IPS-NIHi7 (cell line): ENCODE results near the gene ANP32D.
"Not testable (repeated sequence)": the region's sequence is repeated elsewhere in the genome, so short reads cannot be mapped to it uniquely, and the experiment has no call there.

Experiments used
- DNase-seq: peaks from one replicate; pipeline ENCODE4 v3.0.0; 2012; ENCODE audit warnings: mixed read lengths; ENCODE audit errors: extremely low spot score

ANP32D gene

DNA sequence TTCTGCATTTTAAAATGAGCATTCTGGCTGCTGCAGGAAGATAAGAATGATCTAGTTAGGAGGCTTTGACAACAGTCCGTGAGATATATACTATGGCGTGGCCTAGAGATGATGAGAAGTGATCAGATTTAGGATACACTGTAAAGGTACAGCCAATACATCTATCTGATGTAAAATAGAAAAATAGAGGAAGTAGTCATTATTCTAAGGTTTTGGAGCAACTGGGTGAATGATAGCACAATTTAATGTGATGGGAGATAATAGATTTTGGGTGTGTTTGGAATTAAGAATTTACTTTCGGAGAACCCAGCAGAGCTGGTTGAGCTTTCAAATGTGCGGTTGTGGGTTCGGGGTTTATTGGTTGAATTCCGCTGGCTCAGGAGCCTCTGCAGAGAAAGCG is at the start of gene ANP32D:
ANP32D (plus strand) TSS at position 301 of the 400 bp plus-strand sequence. CDS start 106 bp downstream, outside the sequence.
- DNase-seq, result no peak

DNA sequence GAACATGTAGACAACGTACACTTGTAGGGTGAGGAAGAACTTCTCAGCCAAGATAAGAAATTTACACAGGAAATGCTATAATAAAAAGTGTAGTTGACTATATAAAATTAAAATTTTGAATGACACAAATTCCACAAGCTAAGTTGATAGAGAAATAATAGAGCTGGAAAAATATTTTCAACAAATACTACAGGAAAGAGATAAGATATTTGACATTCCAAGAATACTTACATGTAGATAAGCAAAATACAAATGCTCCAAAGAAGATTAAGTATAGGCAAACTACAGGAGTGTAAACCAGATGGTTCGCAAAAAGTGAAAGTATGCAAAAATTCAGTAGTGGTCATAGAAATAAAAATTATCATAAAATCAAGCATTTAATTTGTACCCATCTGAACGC is 49.2 kb upstream of the ANP32D start:
- no peak for DNase-seq

DNA sequence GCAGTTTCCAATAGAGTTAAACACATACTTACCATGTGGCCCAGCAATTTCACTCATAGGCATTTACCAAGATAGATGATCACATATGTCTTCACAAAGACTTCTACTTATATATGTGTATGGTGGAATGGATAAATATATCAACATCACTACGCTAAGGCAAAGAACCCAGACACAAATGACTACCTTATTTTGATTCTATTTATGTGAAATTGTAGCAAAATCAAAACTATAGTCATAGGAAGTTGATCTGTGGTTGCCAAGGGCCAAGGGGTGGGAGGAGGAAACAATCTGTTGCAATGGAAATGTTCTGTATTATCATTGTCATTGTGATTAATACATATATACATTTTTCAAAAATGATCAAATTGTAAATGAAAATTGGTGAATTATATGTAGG is 47.7 kb upstream of the ANP32D start:
- DNase-seq, result no peak

DNA sequence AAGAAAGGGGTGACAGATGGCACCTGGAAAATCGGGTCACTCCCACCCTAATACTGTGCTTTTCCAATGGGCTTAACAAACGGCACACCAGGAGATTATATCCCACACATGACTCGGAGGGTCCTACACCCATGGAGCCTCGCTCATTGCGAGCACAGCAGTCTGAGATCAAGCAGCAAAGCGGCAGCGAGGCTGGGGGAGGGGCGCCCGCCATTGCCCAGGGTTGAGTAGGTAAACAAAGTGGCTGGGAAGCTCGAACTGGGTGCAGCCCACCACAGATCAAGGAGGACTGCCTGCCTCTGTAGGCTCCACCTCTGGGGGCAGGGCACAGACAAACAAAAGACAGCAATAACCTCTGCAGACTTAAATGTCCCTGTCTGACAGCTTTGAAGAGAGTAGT is 38.3 kb upstream of the ANP32D start:
- not testable (repeated sequence) for DNase-seq

DNA sequence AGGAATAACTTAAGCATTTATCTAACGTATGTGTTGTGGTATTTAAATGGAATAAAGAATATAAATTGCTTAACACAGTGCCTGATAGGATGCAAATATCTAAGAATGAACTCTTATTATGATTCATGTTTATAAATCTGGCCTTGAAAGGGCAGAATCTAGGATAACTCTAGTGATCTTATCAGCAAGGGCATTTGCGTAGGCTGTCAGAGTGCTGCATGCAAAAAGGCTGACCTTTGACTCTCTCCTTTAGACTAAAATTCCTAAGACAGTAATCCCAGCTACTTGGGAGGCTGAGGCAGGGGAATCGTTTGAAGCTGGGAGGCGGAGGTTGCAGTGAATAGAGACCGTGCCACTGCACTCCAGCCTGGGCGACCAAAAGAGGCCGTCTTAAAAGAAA is 31.3 kb upstream of the ANP32D start:
- DNase-seq, result no peak

DNA sequence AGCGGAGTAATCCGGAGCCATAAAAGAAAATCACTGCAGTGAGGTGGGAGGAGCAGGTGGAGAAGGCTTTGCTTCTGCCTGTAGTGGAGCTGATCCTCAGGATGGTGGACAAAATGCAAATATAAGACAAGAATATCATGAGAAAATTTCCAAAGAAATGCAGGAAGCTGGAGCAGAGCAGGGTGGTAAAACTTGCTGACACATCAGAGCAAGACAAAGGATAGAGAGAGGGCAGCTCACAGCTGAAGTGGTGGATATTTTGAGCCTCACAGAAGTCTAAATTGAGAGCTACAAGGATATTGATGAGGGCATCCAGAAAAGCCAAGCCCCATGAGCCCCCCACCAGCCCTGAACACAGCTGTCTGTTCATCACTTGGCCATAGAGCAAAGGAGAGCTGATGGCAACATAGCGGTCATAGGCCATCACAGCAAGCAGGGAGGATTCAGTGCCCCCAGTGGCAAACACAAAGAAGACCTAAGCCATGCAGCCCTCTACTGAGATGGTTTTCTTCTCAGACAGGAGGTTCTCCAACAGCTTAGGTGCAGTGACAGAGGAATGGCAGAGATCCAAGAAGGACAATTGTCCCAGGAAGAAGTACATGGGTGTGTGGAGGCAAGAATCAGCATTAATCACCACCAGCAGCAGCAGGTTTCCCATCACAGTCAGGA is 30.0 kb upstream of the ANP32D start:
- DNase-seq, result no peak

DNA sequence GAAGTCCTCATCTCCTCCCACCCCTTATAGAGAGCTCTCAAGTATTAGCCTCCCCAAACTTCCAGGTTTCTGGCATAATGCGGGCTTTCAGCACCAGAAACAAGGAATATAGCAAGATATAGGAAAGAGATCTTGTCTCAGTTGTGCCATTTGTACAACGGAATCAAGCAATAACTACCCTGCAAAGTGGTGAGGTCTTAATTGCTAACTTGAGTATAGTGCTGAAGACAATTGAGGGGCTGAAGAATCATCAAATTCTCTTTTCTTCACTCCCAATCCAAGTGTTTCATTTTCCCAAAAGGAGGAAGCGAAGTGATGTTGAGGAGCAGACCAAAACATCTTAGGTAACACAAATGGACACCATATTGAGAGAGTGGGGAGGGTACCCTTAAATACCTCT is 26.8 kb upstream of the ANP32D start:
- DNase-seq, result no peak

DNA sequence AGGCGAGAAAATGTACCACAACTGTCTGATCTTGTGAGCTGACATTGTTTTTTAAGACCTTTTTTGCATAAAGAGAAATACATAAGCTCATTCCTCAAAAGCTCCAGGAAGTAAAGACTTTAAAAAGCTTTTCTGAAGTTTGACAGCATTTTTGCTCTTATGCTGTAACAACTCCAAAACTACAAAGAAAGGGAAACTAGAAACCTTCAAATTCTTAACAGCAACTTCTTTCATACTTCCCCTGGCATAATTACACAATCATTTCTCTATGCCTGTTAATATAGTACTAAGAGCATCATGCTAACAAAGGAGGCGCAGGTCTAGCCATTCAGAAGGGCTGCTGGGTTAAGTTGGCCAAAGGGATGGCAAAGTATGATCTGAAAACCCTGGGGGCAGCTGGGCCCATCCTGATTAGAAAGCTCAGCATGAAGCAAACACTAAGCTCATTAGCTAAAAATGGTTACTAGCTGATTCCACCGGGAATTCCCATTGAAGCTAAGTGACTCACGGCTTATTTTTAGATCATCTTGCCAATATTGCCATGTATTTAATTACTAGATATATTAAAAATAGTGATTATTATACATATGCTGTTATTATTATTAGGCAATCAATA is 26.1 kb upstream of the ANP32D start:
- DNase-seq, result no peak

DNA sequence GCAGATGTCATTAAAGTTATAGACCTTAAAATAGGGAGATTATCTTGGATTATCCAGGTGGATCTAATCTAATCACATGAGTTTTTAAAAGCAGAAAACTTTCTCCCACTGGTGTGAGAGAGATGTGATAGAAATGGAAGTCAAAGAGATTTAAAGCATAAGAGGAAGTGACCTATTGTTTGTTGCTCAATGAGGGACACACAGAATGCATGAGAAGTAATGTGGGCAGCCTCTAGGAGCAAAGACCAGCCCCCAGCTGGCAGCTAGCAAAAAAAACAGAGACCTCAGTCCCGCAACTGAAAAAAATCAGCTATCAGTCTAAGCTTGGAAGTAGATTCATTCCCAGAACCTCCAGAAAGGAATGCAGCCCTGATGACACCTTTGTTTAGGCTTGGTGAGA is 24.6 kb upstream of the ANP32D start:
- no peak for DNase-seq

DNA sequence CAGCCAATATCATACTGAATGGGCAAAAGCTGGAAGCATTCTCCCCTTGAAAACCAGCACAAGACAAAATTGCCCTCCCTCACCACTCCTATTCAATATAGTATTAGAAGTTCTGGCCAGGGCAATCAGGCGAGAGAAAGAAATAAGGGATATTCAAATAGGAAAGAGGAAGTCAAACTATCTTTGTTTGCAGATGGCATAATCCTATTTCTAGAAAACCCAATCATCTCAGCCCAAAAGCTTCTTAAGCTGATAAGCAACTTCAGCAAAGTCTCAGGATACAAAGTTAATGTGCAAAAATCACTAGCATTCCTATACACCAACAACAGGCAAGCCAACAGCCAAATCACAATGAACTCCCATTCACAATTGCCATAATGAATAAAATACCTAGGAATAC is 21.0 kb upstream of the ANP32D start:
- DNase-seq, result no peak

DNA sequence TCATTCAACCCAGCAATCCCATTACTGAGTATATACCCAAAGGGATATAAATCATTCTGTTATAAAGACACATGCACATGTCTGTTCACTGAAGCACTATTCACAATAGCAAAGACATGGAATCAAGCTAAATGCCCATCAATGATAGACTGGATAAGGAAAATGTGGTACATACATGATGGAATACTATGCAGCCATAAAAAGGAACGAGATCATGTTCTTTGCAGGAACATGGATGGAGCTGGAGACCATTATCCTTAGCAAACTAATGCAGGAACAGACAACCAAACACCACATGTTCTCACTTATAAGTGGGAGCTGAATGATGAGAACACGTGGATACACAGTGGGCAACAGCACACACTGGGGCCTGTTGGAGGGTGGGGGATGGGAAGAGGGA is 19.4 kb upstream of the ANP32D start:
- DNase-seq, result not testable (repeated sequence)

DNA sequence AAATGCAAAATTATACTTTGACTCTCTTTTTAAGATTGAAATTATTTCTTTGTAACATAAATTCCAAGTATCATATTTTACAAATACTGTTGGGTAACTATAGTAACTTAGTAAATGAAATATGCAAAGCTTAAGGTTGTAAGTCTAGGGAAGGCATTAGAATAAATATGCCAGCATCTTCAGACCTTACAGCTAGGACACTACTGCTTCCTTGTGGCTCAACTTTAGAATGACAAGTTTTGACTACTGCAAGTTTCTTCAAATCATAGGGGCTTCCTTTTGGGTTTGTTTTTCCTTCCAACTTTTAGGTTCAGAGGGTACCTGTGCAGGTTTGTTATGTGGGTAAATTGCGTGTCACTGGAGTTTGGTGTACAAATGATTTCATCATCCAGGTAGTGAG is 17.7 kb upstream of the ANP32D start:
- DNase-seq, result no peak

DNA sequence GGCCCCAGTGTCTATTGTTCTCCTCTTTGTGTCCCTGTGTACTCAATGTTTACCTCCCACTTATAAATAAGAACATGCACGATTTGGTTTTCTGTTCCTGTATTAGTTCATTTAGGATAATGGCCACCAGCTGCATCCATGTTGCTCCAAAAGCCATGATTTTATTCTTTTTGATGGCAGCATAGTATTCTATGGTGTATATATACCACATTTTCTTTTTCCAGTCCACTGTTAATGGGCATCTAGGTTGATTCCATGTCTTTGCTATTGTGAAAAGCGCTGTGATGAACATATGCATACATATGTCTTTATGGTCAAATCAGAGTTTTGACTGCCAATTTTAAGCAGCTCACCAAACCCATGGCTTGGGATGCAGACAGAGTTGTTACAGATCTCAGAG is 17.2 kb upstream of the ANP32D start:
- no peak for DNase-seq

DNA sequence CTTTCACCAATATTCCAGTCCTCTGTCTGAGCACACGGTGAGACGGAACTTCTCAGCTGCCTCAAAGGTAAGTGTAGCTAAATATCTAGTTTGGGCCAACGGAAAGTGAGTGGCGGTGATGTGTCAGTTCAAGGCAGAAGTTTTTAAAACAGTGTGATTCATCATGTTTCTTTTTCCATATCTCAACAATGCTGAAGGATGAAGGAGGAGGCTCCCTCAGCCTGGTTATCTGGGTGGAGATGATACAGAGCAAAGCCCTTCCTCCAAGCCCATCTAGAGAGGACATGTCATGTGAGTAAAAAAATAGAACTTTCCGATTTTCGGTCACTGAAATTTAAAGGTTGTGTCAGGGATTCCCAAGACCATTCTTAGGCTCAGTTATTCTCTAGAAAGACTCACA is 13.1 kb upstream of the ANP32D start:
- DNase-seq, result no peak

DNA sequence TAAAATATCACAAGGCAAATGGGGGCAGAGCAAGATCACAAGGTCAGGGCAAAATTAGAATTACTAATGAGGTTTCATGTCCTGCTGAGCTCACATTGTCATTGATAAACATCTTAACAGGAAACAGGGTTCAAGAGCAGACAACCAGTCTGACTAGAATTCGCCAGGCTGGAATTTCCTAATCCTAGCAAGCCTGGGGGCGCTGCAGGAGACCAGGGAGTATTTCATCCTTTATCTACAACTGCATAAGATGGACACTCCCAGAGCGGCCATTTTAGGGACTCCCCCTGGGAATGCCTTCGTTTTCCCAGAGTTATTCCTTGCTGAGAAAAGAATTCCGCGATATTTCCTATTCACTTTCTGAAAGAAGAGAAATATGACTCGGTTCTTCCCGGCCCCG is 3.3 kb upstream of the ANP32D start:
- not testable (repeated sequence) for DNase-seq

DNA sequence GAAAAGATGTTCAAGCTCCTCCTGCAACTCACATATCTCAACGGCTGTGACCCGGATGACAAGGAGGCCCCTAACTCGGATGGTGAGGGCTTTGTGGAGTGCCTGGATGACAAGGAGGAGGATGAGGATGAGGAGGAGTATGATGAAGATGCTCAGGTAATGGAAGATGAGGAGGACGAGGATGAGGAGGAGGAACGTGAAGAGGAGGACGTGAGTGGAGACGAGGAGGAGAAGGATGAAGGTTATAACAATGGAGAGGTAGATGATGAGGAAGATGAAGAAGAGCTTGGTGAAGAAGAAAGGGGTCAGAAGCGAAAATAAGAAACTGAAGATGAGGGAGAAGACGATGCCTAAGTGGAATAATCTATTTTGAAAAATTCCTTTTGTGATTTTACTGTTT is 702 bp downstream of the ANP32D start:
- no peak for DNase-seq

DNA sequence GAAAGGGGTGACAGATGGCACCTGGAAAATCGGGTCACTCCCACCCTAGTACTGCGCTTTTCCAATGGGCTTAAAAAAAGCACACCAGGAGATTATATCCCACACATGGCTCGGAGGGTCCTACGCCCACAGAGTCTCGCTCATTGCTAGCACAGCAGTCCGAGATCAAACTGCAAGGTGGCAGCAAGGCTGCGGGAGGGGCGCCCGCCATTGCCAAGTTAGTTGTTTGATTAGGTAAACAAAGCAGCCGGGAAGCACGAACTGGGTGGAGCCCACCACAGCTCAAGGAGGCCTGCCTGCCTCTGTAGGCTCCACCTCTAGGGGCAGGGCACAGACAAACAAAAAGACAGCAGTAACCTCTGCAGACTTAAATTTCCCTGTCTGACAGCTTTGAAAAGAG is 2.1 kb downstream of the ANP32D start:
- not testable (repeated sequence) for DNase-seq

DNA sequence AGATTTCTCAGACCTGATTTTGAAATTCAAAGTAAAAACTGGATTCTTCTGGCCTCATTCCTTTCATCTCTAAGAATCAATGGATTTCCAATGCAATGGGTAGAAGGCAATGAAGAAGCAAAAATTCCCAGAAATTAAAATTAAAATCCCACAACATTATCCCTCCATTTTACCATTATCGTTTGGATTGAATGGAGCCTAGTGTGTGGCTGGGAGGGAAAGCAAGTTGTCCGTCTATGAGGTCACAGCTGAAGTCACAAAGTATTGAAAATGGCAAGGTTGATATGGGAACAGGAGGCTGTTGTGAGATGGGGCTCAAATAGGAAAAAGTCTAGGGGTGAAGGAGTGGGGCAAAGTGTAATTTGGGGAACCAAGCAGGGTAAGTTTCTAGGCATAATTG is 9.8 kb downstream of the ANP32D start, which contains the start of gene C12orf54:
C12orf54 (plus strand) TSS at position 301 of the 400 bp plus-strand sequence. CDS start 799 bp downstream, outside the sequence.
- no peak for DNase-seq

DNA sequence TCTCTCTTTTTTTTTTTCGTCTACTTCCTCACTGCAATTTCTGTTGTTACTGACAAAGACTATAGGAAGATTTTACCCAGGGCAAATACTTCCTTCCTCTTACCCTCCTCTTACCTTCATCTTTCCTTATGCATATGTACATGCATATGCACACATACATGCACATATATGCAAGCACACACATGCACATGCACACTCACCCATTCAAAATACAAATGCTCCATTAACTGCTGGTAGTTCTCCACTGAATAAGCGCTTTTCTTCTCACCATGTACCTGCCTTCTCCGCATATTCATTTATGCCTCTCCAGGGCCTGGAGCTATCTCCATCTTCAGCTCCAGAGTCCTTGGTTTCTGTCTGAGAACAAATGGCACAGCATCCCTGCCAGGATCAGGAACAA is 10.6 kb downstream of the ANP32D start:
- DNase-seq, result no peak

DNA sequence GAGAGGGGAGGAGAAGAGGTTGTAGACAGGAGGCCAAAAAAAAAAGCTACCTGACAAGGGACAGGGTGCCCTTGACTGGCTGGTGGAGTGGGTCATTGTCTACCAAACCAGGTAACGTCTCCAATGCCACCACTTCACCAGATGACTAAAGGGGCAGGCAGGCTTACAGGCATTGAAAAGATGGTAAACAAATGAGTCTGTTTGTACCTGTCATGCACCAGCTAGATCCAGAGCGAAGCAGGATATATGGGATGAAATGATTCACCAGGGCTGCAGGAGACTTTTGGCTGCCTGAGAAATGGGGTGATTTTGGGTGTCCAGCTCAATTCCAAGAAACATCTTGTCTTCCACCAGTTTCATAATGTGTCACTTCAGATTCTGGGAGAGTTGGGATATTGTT is 13.9 kb downstream of the ANP32D start:
- DNase-seq, result no peak

DNA sequence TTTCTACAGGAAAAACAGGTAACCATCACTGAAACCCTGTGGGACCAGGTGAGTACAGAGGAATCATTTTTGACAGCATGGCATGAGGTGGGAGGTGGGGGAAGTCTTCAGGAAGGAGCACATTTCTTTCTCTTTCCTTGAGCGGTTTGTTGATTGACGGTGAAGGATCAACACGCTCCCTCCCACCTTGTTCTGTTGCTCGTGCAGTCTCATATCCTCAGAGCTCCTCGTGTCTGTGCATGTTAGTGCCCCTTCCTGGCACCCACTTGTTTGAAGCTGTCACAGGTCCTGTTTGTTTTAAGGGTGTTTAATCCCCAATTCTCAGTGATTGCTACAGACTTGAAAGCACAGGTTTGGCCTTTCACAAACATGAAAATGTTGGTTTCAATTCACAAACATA is 14.3 kb downstream of the ANP32D start:
- DNase-seq, result no peak

DNA sequence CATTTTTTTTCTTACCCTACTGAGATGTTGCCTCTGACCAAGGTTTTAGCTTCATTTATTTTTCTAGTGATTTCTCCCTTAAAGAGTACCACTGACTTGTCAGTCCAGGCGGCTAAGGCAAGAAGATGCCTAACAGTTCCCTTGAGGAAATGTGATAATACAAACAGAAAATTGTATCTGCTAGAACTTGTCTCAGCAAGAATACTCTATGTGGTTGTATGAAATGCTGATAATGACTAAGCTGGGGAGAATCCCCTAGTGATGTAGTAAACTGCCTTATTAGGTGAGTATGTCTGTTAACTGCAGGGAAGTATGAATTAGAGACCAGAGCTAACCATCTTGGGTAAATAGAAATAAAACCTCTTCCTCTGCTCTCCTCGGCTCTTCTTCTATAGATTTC is 16.7 kb downstream of the ANP32D start:
- DNase-seq, result no peak

DNA sequence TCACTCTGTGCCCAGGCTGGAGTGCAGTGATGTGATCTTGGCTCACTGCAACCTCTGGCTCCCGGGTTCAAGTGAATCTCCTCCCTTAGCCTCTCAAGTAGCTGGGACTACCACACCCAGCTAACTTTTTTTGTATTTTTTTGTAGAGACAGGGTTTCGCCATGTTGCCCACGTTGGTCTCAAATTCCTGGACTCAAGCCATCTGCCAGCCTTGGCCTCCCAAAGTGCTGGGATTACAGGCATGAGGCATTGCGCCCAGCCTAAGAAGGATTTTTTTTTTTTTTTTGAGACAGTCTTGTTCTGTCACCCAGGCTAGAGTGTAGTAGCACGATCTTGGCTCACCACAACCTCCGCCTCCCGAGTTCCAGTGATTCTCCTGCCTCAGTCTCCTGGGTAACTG is 17.1 kb downstream of the ANP32D start:
- not testable (repeated sequence) for DNase-seq

DNA sequence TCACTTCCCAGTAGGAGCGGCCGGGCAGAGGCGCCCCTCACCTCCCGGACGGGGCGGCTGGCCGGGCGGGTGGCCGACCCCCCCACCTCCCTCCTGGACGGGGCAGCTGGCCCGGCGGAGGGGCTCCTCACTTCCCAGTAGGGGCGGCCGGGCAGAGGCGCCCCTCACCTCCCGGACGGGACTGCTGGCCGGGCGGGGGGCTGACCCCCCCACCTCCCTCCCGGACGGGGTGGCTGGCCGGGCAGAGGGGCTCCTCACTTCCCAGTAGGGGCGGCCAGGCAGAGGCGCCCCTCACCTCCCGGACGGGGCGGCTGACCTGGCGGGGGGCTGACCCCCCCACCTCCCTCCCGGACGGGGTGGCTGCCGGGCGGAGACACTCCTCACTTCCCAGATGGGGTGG is 27.9 kb downstream of the ANP32D start:
- not testable (repeated sequence) for DNase-seq
